Ovary (tissue), 9 donors: ENCODE data around the gene RAP1GAP2. TPM values are rescaled to one million over a fixed set of nuclear protein-coding genes. Genes with fewer than 3 reads are reported as not detected.

ENCODE experiments used
- DNase-seq, 5 donors: peaks; one replicate each; pipeline ENCODE4 v3.0.0-alpha.2; 2019 to 2020
- H3K27ac ChIP-seq, 2 donors: fragments of 200-600 bp; one replicate each; pipeline versions ENCODE4 v1.5.1 to v1.8.0; 2019 to 2022
- H3K27me3 ChIP-seq: fragments of 200-600 bp; one replicate; pipeline ENCODE4 v1.8.0; 2022
- H3K36me3 ChIP-seq: fragments of 200-600 bp; sonication (generic); one replicate; pipeline ENCODE4 v1.5.1; 2019
- H3K4me1 ChIP-seq: one replicate; pipeline ENCODE4 v1.8.1; 2013; ENCODE audit warnings: mild to moderate bottlenecking, moderate library complexity; ENCODE audit not compliant: insufficient read depth
- H3K4me3 ChIP-seq: fragments of 200-600 bp; sonication (generic); one replicate; pipeline ENCODE4 v1.5.1; 2017
- H3K9me3 ChIP-seq, 2 donors: fragments of 200-600 bp in 1 of 2; sonication (generic) in 1 of 2; one replicate each; pipeline versions ENCODE4 v1.5.1 to v1.8.1; 2013 to 2019; ENCODE audit warnings: mild to moderate bottlenecking in 1 of 2, moderate library complexity in 1 of 2
- EP300 ChIP-seq: sonication (generic); formaldehyde crosslinking; IDR thresholded peaks from one replicate; pipeline ENCODE4 v1.6.1; 2017; ENCODE audit warnings: antibody characterized with exemption
- POLR2A ChIP-seq: fragments of 450-650 bp; IDR thresholded peaks from one replicate; pipeline ENCODE4 v1.6.1; 2017; ENCODE audit warnings: antibody characterized with exemption, mild to moderate bottlenecking, moderate library complexity
- WGBS, 3 donors: extraction: QIAGEN DNeasy Blood & Tissue Kit in 1 of 3; methylation state at CpG; one replicate each; pipeline versions ENCODE4 v1.1.5 to v1.1.7; 2013 to 2017; 5-methylcytosine and 5-hydroxymethylcytosine counted together
- intact Hi-C, 4 donors: fragments of 100-400 bp; cut with DNase I; formaldehyde crosslinking; loops; one replicate each; pipeline versions ENCODE4 v1.11.0 to v1.15.1; 2022 to 2023
- polyA plus RNA-seq, 2 donors: library from polyadenylated mRNA; stranded (reverse); fragments of 200-250 nt in 1 of 2; fragments of 350-450 nt in 1 of 2; fragmentation: Illumina TruSeq in 1 of 2; extraction: RNeasy Lipid Tissue Mini Kit (QIAGEN cat#74804) in 1 of 2; gene quantifications; one replicate each; pipeline ENCODE4 v1.2.3, GENCODE V29; 2013 to 2014
- total RNA-seq, 7 donors: library from RNA; depleted of rRNA in 2 of 7; stranded (reverse); fragments of >200 nt in 2 of 7; fragmentation: NEBNext Ultra II Directional in 3 of 7; extraction: Animal tissue kit (Norgen Biotek cat#: 25700) in 3 of 7; gene quantifications; one replicate each; pipeline versions ENCODE4 v1.1.0 to v1.2.4, GENCODE V29; 2016 to 2023
- TF ChIP-seq, protein P1 (sequence below), 3 donors: fragments of 450-650 bp in 2 of 3; fragments of 200-600 bp in 1 of 3; IDR thresholded peaks; one replicate each; pipeline versions ENCODE4 v1.5.1 to v1.8.0; 2016 to 2022; ENCODE audit warnings: antibody characterized with exemption in 3 of 3, mild to moderate bottlenecking in 1 of 3
- donor health status: DM: no; HTN: no; CAD: no; lungs with moderate emphysema.
- donor health status: DM: no; HTN: no; CAD: no.
- donor health status: Bipolar disorder and iron deficiency.
- donor health status: DM: yes; HTN: yes; CAD: no.
- donor health status: DM: no; HTN: no; CAD: no.
- donor health status: DM: yes; HTN: yes; CAD: no.

The RAP1GAP2 gene
- total and polyA plus RNA-seq, 9 donors: 4.3 to 15.4 (median 12.3) TPM

DNA sequence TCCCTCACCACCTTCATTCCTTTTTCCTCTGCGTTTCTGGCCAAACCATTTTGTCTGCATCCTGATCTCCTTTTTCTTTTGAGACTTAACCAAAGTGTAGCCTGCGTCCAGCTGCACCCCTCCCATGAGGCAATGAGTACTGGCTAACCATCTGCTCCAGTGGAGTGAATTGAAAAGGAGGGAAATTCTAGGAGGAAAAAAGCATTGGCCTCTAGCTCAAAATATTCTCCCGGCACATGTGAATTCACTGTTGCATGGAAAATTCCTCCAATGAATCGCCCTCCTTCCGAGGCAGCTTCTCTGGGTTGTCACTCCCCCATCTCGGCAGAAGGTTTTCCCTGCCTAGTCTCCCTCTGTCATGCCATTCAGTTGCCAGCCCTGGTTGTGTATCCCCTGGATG is 5.6 kb downstream of the RAP1GAP2 start:
- H3K36me3 ChIP-seq: no peaks in the 10 kb centered on the region
- intact Hi-C loops: no loop called here
- no peaks in the 10 kb centered on the region for H3K9me3 ChIP-seq
- no peak for TF ChIP-seq POLR2A
- TF ChIP-seq, protein P1, sequence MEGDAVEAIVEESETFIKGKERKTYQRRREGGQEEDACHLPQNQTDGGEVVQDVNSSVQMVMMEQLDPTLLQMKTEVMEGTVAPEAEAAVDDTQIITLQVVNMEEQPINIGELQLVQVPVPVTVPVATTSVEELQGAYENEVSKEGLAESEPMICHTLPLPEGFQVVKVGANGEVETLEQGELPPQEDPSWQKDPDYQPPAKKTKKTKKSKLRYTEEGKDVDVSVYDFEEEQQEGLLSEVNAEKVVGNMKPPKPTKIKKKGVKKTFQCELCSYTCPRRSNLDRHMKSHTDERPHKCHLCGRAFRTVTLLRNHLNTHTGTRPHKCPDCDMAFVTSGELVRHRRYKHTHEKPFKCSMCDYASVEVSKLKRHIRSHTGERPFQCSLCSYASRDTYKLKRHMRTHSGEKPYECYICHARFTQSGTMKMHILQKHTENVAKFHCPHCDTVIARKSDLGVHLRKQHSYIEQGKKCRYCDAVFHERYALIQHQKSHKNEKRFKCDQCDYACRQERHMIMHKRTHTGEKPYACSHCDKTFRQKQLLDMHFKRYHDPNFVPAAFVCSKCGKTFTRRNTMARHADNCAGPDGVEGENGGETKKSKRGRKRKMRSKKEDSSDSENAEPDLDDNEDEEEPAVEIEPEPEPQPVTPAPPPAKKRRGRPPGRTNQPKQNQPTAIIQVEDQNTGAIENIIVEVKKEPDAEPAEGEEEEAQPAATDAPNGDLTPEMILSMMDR (IDR thresholded peaks at IDR 0.05): no peak
- no peak for TF ChIP-seq EP300
- H3K4me1 ChIP-seq: no peaks in the 10 kb centered on the region
- no peak overlapping the region for H3K4me3 ChIP-seq
- no peaks in the 10 kb centered on the region for H3K27me3 ChIP-seq
- DNase-seq: no peak
- WGBS, 3 donors: 27 to 45% (median 36%) methylated on average over 6 of the region's 6 CpGs
- no peak overlapping the region for H3K27ac ChIP-seq

DNA sequence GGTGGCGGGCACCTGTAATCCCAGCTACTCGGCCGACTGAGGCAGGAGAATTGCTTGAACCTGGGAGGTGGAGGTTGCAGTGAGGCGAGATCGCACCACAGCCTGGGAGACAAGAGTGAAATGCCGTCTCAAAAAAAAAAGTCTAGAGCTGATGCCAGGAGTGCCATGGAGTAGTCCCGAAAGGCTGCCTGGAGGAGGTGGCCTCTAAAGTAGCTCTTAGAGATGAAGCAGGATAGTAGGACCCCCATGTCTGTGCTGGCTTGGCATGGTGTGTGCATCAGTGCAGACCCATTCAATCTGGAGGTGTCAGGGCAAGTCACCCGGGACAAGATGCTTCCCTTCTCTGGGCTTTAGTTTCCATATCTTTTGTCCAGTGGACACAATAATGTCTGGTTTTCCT is 6.3 kb downstream of the RAP1GAP2 start:
- Histone ChIP-seq H3K9me3 (no peaks in the 10 kb centered on the region), H3K4me1 (no peaks in the 10 kb centered on the region), H3K4me3 (no peak overlapping the region), H3K27me3 (no peaks in the 10 kb centered on the region), H3K27ac (no peak overlapping the region), H3K36me3 (no peaks in the 10 kb centered on the region)
- WGBS, 3 donors: 86 to 92% (median 89%) methylated on average over 8 of the region's 8 CpGs
- TF ChIP-seq, protein P1 (IDR thresholded peaks at IDR 0.05): no peak
- TF ChIP-seq EP300: no peak
- intact Hi-C loops: no loop called here
- no peak for DNase-seq

DNA sequence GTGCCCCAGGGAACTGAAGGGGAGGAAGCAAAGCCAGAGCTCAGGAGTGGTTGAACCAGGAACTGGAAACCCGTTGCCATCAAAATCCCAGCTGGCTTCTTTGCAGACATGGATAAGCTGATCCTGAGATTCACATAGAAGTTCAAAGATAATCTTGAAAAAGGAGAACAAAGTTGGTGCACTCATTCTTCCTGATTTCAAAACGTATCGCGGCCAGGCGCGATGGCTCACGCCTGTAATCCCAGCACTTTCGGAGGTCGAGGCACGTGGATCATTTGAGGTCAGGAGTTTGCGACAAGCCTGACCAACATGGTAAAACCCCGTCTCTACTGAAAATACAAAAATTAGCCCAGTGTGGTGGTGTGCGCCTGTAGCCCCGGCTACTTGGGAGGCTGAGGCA is 7.1 kb downstream of the RAP1GAP2 start:
- H3K4me1 ChIP-seq: no peaks in the 10 kb centered on the region
- intact Hi-C loops: no loop called here
- H3K9me3 ChIP-seq: no peaks in the 10 kb centered on the region
- no peak overlapping the region for H3K27ac ChIP-seq
- WGBS, 3 donors: 84 to 87% (median 85%) methylated on average over 14 of the region's 14 CpGs
- TF ChIP-seq POLR2A (no peak), EP300 (no peak)
- TF ChIP-seq, protein P1 (IDR thresholded peaks at IDR 0.05): no peak
- no peak for DNase-seq
- no peaks in the 10 kb centered on the region for H3K36me3 ChIP-seq
- no peaks in the 10 kb centered on the region for H3K27me3 ChIP-seq
- no peak overlapping the region for H3K4me3 ChIP-seq

DNA sequence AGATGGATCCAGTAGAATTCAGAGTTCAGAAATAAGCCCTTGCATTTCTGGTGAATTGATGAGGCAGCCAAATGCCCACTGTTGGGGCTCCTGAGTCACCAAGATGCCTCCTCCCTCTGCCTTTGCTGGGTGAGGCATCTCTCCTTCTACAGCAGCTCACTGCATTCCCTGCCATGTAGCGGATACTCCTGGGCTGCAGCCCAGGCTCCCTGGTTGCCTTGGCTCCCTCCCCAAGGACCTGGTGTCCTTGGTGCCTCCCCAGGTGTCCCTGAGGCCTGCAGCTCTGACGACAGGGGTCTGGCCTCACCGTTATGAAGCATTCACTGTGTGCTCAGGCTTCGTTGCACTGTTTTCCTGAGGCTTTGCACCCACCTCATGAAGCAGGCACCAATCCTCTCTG is 7.7 kb downstream of the RAP1GAP2 start:
- TF ChIP-seq EP300 (no peak), POLR2A (no peak)
- TF ChIP-seq, protein P1 (IDR thresholded peaks at IDR 0.05): no peak
- H3K36me3 ChIP-seq: no peaks in the 10 kb centered on the region
- H3K9me3 ChIP-seq: no peaks in the 10 kb centered on the region
- 44 to 70% (median 45%) methylated on average over 4 of the region's 4 CpGs for WGBS, 3 donors
- H3K4me1 ChIP-seq: no peaks in the 10 kb centered on the region
- no peaks in the 10 kb centered on the region for H3K27me3 ChIP-seq
- no peak for DNase-seq
- no peak overlapping the region for H3K4me3 ChIP-seq
- intact Hi-C loops: no loop called here
- H3K27ac ChIP-seq: no peak overlapping the region

DNA sequence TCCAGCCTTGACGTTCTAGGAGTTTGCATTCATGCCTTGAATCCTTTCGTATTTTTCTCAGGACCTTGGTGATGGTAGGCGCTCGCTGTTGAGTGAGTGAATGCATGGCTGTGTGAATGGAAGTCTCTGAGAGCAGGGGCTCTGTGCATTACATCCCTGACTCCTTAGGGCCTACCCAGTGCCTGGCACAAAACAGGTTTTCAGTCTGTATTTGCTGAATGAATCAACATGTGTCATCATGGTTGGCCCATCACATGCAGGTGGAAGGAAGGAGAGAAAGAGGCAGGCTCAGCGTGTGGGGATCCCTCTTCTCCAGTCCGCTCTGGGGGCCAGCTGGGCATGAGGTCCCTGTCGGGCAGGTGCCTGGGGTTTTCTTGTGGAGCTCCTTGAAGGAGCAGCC is 8.7 kb downstream of the RAP1GAP2 start:
- Histone ChIP-seq H3K36me3 (no peaks in the 10 kb centered on the region), H3K4me1 (no peaks in the 10 kb centered on the region), H3K27me3 (no peaks in the 10 kb centered on the region), H3K9me3 (no peaks in the 10 kb centered on the region), H3K4me3 (no peak overlapping the region), H3K27ac (no peak overlapping the region)
- WGBS, 3 donors: 83 to 89% (median 83%) methylated on average over 7 of the region's 7 CpGs
- TF ChIP-seq EP300: no peak
- no peak for DNase-seq
- intact Hi-C loops: no loop called here
